H9 (cell line): ENCODE data around the gene GRID1. TPM values are rescaled to one million over a fixed set of nuclear protein-coding genes. Genes with fewer than 3 reads are reported as not detected.

Experiments used
- DNase-seq: peaks from one replicate; pipeline ENCODE4 v3.0.0-alpha.2; 2017
- H2AFZ ChIP-seq: one replicate; pipeline ENCODE4 v1.6.1; 2013; ENCODE audit warnings: mild to moderate bottlenecking, low read length, control low read depth, moderate library complexity
- H2AK5ac ChIP-seq: 2 replicates; pipeline ENCODE4 v1.6.1; 2013; ENCODE audit warnings: low read length, control low read depth, mixed read lengths; ENCODE audit not compliant: insufficient read length
- H2BK120ac ChIP-seq: one replicate; pipeline ENCODE4 v1.6.1; 2013; ENCODE audit warnings: low read depth, mild to moderate bottlenecking, low read length, control low read depth, inconsistent platforms; ENCODE audit not compliant: poor library complexity, severe bottlenecking
- H2BK12ac ChIP-seq: 2 replicates; pipeline ENCODE4 v1.6.1; 2013; ENCODE audit warnings: low read length, control low read depth, mixed read lengths, low read depth; ENCODE audit not compliant: insufficient read length
- H2BK15ac ChIP-seq: 2 replicates; pipeline ENCODE4 v1.6.1; 2013; ENCODE audit warnings: low read depth, low read length, control low read depth
- H2BK20ac ChIP-seq: one replicate; pipeline ENCODE4 v1.6.1; 2013; ENCODE audit warnings: low read depth, mild to moderate bottlenecking, low read length, control low read depth, inconsistent platforms; ENCODE audit not compliant: poor library complexity, severe bottlenecking
- H2BK5ac ChIP-seq: 2 replicates; pipeline ENCODE4 v1.6.1; 2013; ENCODE audit warnings: low read length, control low read depth, mixed read lengths; ENCODE audit not compliant: insufficient read length
- H3K14ac ChIP-seq: 2 replicates; pipeline ENCODE4 v1.6.1; 2013; ENCODE audit warnings: low read length, control low read depth; ENCODE audit not compliant: insufficient read depth
- H3K18ac ChIP-seq: 2 replicates; pipeline ENCODE4 v1.6.1; 2013; ENCODE audit warnings: low read depth, mild to moderate bottlenecking, mixed read lengths, low read length, control low read depth; ENCODE audit not compliant: insufficient read length
- H3K23ac ChIP-seq: 2 replicates; pipeline ENCODE4 v1.6.1; 2013; ENCODE audit warnings: low read length, control low read depth, mixed read lengths, low read depth; ENCODE audit not compliant: insufficient read length
- H3K23me2 ChIP-seq: 2 replicates; pipeline ENCODE4 v1.6.1; 2013; ENCODE audit warnings: low read depth, mild to moderate bottlenecking, mixed read lengths, low read length, control low read depth; ENCODE audit not compliant: insufficient read length, poor library complexity, severe bottlenecking
- H3K27ac ChIP-seq: 2 replicates; pipeline ENCODE4 v1.5.1; 2013; ENCODE audit warnings: low read length, control low read depth, mixed read lengths, low read depth; ENCODE audit not compliant: insufficient read length
- H3K27me3 ChIP-seq: 2 replicates; pipeline ENCODE4 v1.6.1; 2013; ENCODE audit warnings: low read length, control low read depth, inconsistent platforms; ENCODE audit not compliant: insufficient read depth
- H3K4ac ChIP-seq: 2 replicates; pipeline ENCODE4 v1.6.1; 2013; ENCODE audit warnings: low read depth, mild to moderate bottlenecking, control low read depth, inconsistent platforms, low read length, moderate library complexity
- H3K4me1 ChIP-seq: 2 replicates; pipeline ENCODE4 v1.6.1; 2013; ENCODE audit warnings: low read length, control low read depth, inconsistent platforms; ENCODE audit not compliant: insufficient read depth
- H3K4me2 ChIP-seq: 2 replicates; pipeline ENCODE4 v1.6.1; 2013; ENCODE audit warnings: low read length, control low read depth, mixed read lengths; ENCODE audit not compliant: insufficient read length, insufficient read depth
- H3K56ac ChIP-seq: 2 replicates; pipeline ENCODE4 v1.6.1; 2013; ENCODE audit warnings: low read depth, mild to moderate bottlenecking, mixed read lengths, low read length, control low read depth; ENCODE audit not compliant: insufficient read length
- H3K79me1 ChIP-seq: 2 replicates; pipeline ENCODE4 v1.6.1; 2013; ENCODE audit warnings: low read depth, mild to moderate bottlenecking, moderate library complexity, low read length, control low read depth, inconsistent platforms; ENCODE audit not compliant: insufficient read depth, poor library complexity, severe bottlenecking
- H3K79me2 ChIP-seq: 2 replicates; pipeline ENCODE4 v1.6.1; 2013; ENCODE audit warnings: low read length, control low read depth, inconsistent platforms; ENCODE audit not compliant: insufficient read depth
- H3K9ac ChIP-seq: 2 replicates; pipeline ENCODE4 v1.6.1; 2013; ENCODE audit warnings: low read length, control low read depth, mixed read lengths; ENCODE audit not compliant: insufficient read length; ENCODE audit errors: extremely low read depth
- H3K9me3 ChIP-seq: one replicate; pipeline ENCODE4 v1.6.1; 2013; ENCODE audit warnings: low read depth, low read length, inconsistent platforms; ENCODE audit not compliant: control insufficient read depth
- H3T11ph ChIP-seq: one replicate; pipeline ENCODE4 v1.6.1; 2013; ENCODE audit warnings: mild to moderate bottlenecking, low read length, control low read depth, inconsistent platforms
- H4K20me1 ChIP-seq: one replicate; pipeline ENCODE4 v1.6.1; 2013; ENCODE audit not compliant: control insufficient read depth, insufficient read length, insufficient read depth
- H4K5ac ChIP-seq: 2 replicates; pipeline ENCODE4 v1.6.1; 2013; ENCODE audit warnings: low read depth, mild to moderate bottlenecking, mixed read lengths, low read length, control low read depth; ENCODE audit not compliant: insufficient read length
- H4K8ac ChIP-seq: replicated peaks from 2 replicates; pipeline ENCODE4 v1.6.1; 2013; ENCODE audit warnings: low read length, control low read depth, mixed read lengths, low read depth; ENCODE audit not compliant: insufficient read length
- H4K91ac ChIP-seq: 2 replicates; pipeline ENCODE4 v1.6.1; 2013; ENCODE audit warnings: low read depth, mild to moderate bottlenecking, moderate library complexity, mixed read lengths, low read length, control low read depth; ENCODE audit not compliant: insufficient read length
- H3K27ac Mint-ChIP-seq, 3 experiments: 2 replicates in 2 of 3; 3 replicates in 1 of 3; pipeline ENCODE4 v1.8.0; 2020 to 2021; ENCODE audit warnings: mixed read lengths in 3 of 3, mild to moderate bottlenecking in 1 of 3, moderate library complexity in 1 of 3
- H3K27me3 Mint-ChIP-seq: 2 replicates; pipeline ENCODE4 v1.8.0; 2021; ENCODE audit warnings: low read depth, mild to moderate bottlenecking, moderate library complexity, mixed read lengths
- H3K36me3 Mint-ChIP-seq, 3 experiments: 2 replicates in 2 of 3; 3 replicates in 1 of 3; pipeline ENCODE4 v1.8.0; 2020 to 2021; ENCODE audit warnings: low read depth in 3 of 3, mixed read lengths in 3 of 3; ENCODE audit not compliant: insufficient read depth in 1 of 3
- H3K4me1 Mint-ChIP-seq, 2 experiments: 2 replicates each; pipeline ENCODE4 v1.8.0; 2020; ENCODE audit warnings: mixed read lengths in 2 of 2
- H3K4me3 Mint-ChIP-seq, 2 experiments: 2 replicates in 1 of 2; 3 replicates in 1 of 2; pipeline ENCODE4 v1.8.0; 2020 to 2021; ENCODE audit warnings: mild to moderate bottlenecking in 2 of 2, mixed read lengths in 2 of 2, moderate library complexity in 1 of 2
- H3K9me3 Mint-ChIP-seq, 2 experiments: 2 replicates in 1 of 2; 3 replicates in 1 of 2; pipeline ENCODE4 v1.8.0; 2020; ENCODE audit warnings: mild to moderate bottlenecking in 2 of 2, mixed read lengths in 2 of 2, moderate library complexity in 1 of 2
- WGBS: extraction: QIAGEN DNeasy Blood & Tissue Kit; methylation state at CpG from one replicate; pipeline ENCODE4 v1.1.7; 2013; ENCODE audit warnings: missing lambda C conversion rate, low lambda C conversion rate, mixed read lengths; ENCODE audit not compliant: insufficient read length; ENCODE audit errors: extremely low coverage; 5-methylcytosine and 5-hydroxymethylcytosine counted together
- total RNA-seq: library from RNA; stranded (reverse); gene quantifications from 2 replicates; pipeline ENCODE4 v1.2.1, GENCODE V29; 2021
- TF ChIP-seq, protein P1 (sequence below): fragments of 200-600 bp; sonication (generic); conservative IDR thresholded peaks from 3 replicates; pipeline ENCODE4 v1.8.0; 2021; ENCODE audit warnings: antibody characterized with exemption, mild to moderate bottlenecking

The GRID1 gene
- total RNA-seq, 1 experiment from 2014 or later: 0.35 TPM

DNA sequence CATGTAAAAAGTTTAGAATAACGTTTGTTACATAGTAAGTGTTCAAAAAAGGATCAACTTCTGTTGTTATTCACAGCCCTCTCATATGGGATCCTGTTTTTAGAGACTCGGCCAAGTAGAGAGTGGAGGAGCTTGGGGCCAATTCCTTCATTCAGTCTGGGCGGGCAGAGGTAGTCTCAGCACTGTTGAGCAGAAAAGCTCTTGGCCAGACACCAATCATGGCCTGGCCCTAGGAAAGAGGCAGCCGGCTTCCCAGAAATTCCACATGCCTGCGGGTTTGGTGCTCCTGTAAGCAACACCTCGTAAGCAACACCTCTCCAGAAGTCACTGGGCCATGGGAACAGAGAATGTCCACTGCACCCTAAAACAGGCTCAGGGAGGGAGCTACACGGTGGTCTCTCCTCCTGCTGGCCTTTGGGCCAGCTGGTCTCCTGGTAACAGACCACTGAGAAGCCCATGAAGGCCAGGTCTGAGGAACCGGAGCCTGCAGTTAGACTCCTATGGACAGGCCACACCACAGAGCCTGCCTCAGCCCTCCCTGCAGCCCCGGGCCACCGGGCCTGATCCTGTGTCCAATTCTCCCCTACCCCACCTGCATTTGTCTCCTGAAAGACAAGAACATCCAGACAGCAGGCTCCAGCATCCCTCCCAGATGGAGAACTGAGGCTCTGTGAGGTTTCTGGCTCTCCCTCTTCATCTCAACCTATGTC, 149.1 kb downstream of the GRID1 start:
- H3K27me3 Mint-ChIP-seq: peaks cover 4% of the 10 kb centered on the region; the same call in 1 of the 2 replicates

More for the DNA sequence above, 149.1 kb downstream of the GRID1 start:
- Histone ChIP-seq H4K20me1 (no peaks in the 10 kb centered on the region), H3K9me3 (no peaks in the 10 kb centered on the region), H3K79me1 (no peaks in the 10 kb centered on the region), H2BK5ac (no peak overlapping the region), H3K4me1 (no peaks in the 10 kb centered on the region), H3K79me2 (no peaks in the 10 kb centered on the region), H3K4ac (no peak overlapping the region), H2BK20ac (no peak overlapping the region), H2BK15ac (no peak overlapping the region), H3T11ph (no peak overlapping the region), H3K27me3 (no peaks in the 10 kb centered on the region), H3K4me2 (no peak overlapping the region), H2BK120ac (no peak overlapping the region), H3K9ac (no peak overlapping the region), H4K91ac (no peak overlapping the region), H3K18ac (no peak overlapping the region), H2AK5ac (no peak overlapping the region), H3K56ac (no peak overlapping the region), H3K23me2 (no peaks in the 10 kb centered on the region), H3K23ac (no peak overlapping the region), H4K8ac (no peak overlapping the region), H2AFZ (no peak overlapping the region), H4K5ac (no peak overlapping the region), H3K27ac (no peak overlapping the region), H2BK12ac (no peak overlapping the region), H3K14ac (no peak overlapping the region)
- no peak for DNase-seq
- TF ChIP-seq, protein P1, sequence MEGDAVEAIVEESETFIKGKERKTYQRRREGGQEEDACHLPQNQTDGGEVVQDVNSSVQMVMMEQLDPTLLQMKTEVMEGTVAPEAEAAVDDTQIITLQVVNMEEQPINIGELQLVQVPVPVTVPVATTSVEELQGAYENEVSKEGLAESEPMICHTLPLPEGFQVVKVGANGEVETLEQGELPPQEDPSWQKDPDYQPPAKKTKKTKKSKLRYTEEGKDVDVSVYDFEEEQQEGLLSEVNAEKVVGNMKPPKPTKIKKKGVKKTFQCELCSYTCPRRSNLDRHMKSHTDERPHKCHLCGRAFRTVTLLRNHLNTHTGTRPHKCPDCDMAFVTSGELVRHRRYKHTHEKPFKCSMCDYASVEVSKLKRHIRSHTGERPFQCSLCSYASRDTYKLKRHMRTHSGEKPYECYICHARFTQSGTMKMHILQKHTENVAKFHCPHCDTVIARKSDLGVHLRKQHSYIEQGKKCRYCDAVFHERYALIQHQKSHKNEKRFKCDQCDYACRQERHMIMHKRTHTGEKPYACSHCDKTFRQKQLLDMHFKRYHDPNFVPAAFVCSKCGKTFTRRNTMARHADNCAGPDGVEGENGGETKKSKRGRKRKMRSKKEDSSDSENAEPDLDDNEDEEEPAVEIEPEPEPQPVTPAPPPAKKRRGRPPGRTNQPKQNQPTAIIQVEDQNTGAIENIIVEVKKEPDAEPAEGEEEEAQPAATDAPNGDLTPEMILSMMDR: no peak
- Mint-ChIP-seq H3K27ac (no peak overlapping the region), H3K4me3 (no peak overlapping the region), H3K36me3 (no peaks in the 10 kb centered on the region; a peak in 1 of 7 replicates), H3K9me3 (no peaks in the 10 kb centered on the region), H3K4me1 (peaks cover 8% of the 10 kb centered on the region in 2 experiments)
- no CpG with 5 or more reads among the region's 10 CpGs for WGBS
